Measurements from ENCODE around the gene DPP4.

DPP4 gene

GRCh38 chr2:162073888-162074631 is at the start of gene DPP4:
TSS of gene DPP4 (minus strand) at chr2:162074215. CDS start at chr2:162073981, 234 bp downstream.
- DNase-seq = peak in 1 of 2 experiments; percentile 8

- peak in 1 of 2 experiments; percentile 52 for DNase-seq
Observed at GRCh38 chr2:162118166-162119031, 44.4 kb upstream of the DPP4 start.

- DNase-seq = no peak
Observed at GRCh38 chr2:162116352-162116751, 42.3 kb upstream of the DPP4 start.

- DNase-seq = no peak
Observed at GRCh38 chr2:162115076-162115475, 41.1 kb upstream of the DPP4 start.

GRCh38 chr2:162114271-162114670 is 40.3 kb upstream of the DPP4 start:
- DNase-seq = no peak

- no peak for DNase-seq
Observed at GRCh38 chr2:162113776-162114168, 39.8 kb upstream of the DPP4 start.

- no peak for DNase-seq
Observed at GRCh38 chr2:162113088-162113775, 39.2 kb upstream of the DPP4 start.

GRCh38 chr2:162111958-162112850 is 38.2 kb upstream of the DPP4 start:
- no peak for DNase-seq

- DNase-seq = no peak
Observed at GRCh38 chr2:162107361-162107901, 33.4 kb upstream of the DPP4 start.

- no peak for DNase-seq
Observed at GRCh38 chr2:162106746-162107145, 32.7 kb upstream of the DPP4 start.

GRCh38 chr2:162106146-162106551 is 32.1 kb upstream of the DPP4 start:
- no peak for DNase-seq

GRCh38 chr2:162103443-162104009 is 29.5 kb upstream of the DPP4 start:
- peak in 1 of 2 experiments; percentile 35 for DNase-seq

GRCh38 chr2:162100579-162100978 is 26.6 kb upstream of the DPP4 start:
- DNase-seq = no peak

- DNase-seq = no peak
Observed at GRCh38 chr2:162099836-162100235, 25.8 kb upstream of the DPP4 start.

- no peak for DNase-seq
Observed at GRCh38 chr2:162092658-162093556, 18.9 kb upstream of the DPP4 start.

GRCh38 chr2:162092008-162092390 is 18.0 kb upstream of the DPP4 start:
- no peak for DNase-seq

- DNase-seq = no peak
Observed at GRCh38 chr2:162091325-162092007, 17.5 kb upstream of the DPP4 start.

- DNase-seq = no peak
Observed at GRCh38 chr2:162090109-162090508, 16.1 kb upstream of the DPP4 start.

GRCh38 chr2:162086904-162087303 is 12.9 kb upstream of the DPP4 start:
- DNase-seq = no peak
